NCI-H524 (cell line): ENCODE measurements around the gene TJP1.
"Not testable (repeated sequence)": the region's sequence is repeated elsewhere in the genome, so short reads cannot be mapped to it uniquely, and the experiment has no call there.

Experiments
- DNase-seq, 2 experiments: peaks; one replicate each; lab custom pipeline; 2025; lab: John Stamatoyannopoulos, UW

The TJP1 gene

GRCh38 chr15:29664406-29664805 is 157.9 kb downstream of the TJP1 start:
- no peak for DNase-seq

- not testable (repeated sequence) for DNase-seq
Observed at GRCh38 chr15:29657476-29657817, 164.8 kb downstream of the TJP1 start.

- DNase-seq, result no peak
Observed at GRCh38 chr15:29656636-29657475, 165.4 kb downstream of the TJP1 start.

- DNase-seq, result no peak
Observed at GRCh38 chr15:29652595-29652994, 169.7 kb downstream of the TJP1 start.

GRCh38 chr15:29651476-29652233 is 170.6 kb downstream of the TJP1 start:
- DNase-seq, result no peak
